Peyer's patch (tissue), 4 donors: ENCODE data around the gene NDFIP2. TPM values are rescaled to one million over a fixed set of nuclear protein-coding genes. Genes with fewer than 3 reads are reported as not detected.
"Not testable (repeated sequence)": the region's sequence is repeated elsewhere in the genome, so short reads cannot be mapped to it uniquely, and the experiment has no call there.

Experiments
- DNase-seq, 3 donors: peaks; one replicate each; pipeline ENCODE4 v3.0.0-alpha.2; 2017 to 2019
- H3K27ac ChIP-seq, 4 donors: fragments of 200-600 bp; sonication (generic); one replicate each; pipeline ENCODE4 v1.5.1; 2016 to 2019
- H3K27me3 ChIP-seq, 2 donors: fragments of 200-600 bp; sonication (generic); one replicate each; pipeline ENCODE4 v1.5.1; 2019
- H3K36me3 ChIP-seq, 3 donors: fragments of 200-600 bp; sonication (generic); one replicate each; pipeline ENCODE4 v1.5.1; 2016 to 2019
- H3K4me1 ChIP-seq, 4 donors: fragments of 200-600 bp; sonication (generic); one replicate each; pipeline ENCODE4 v1.5.1; 2016 to 2019
- H3K4me3 ChIP-seq, 4 donors: fragments of 200-600 bp; sonication (generic); 1 replicate in 3 of 4; 2 replicates in 1 of 4; pipeline ENCODE4 v1.5.1; 2016 to 2019; ENCODE audit warnings: mild to moderate bottlenecking in 1 of 4
- H3K9me3 ChIP-seq, 4 donors: fragments of 200-600 bp; sonication (generic); one replicate each; pipeline ENCODE4 v1.5.1; 2016 to 2019; ENCODE audit warnings: mild to moderate bottlenecking in 1 of 4
- CTCF ChIP-seq, 6 experiments: fragments of 450-650 bp in 4 of 6; fragments of 200-600 bp in 2 of 6; sonication (generic) in 1 of 6; IDR thresholded peaks; one replicate each; pipeline ENCODE4 v1.5.1; 2017 to 2019; ENCODE audit warnings: antibody characterized with exemption in 6 of 6, mild to moderate bottlenecking in 3 of 6, moderate library complexity in 1 of 6
- POLR2A ChIP-seq, 2 donors: fragments of 450-650 bp; IDR thresholded peaks; one replicate each; pipeline ENCODE4 v1.5.1; 2017; ENCODE audit warnings: antibody characterized with exemption in 2 of 2, mild to moderate bottlenecking in 2 of 2, moderate library complexity in 2 of 2
- total RNA-seq, 4 donors: library from RNA; depleted of rRNA; stranded (reverse); fragments of >200 nt; gene quantifications; one replicate each; pipeline ENCODE4 v1.1.0, GENCODE V29; 2016

NDFIP2 gene
- total RNA-seq, 4 donors from 2014 or later, result 28.1 to 102 (median 59.6) TPM

DNA sequence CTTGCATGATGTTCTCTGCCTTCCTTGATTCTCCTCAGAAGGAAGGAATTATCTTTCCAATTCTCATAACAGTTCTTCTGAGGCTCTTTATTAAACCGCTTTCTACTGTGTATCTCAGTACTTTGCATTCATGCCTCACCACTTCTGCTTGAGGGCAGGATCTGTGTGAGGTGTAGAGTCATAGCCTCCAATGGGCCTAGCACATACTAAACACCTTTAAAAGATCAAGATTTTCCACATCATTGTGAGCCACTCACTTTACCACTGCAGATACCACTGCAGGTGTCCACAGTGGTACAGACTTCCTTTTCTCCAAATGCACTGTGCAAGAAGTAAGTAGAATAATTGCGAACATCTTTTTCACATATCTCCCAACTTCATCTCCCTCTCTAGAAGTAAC lies 76.7 kb downstream of the NDFIP2 start:
- no peak for DNase-seq
- Histone ChIP-seq H3K36me3 (peaks cover 0 to 14% (median 0%) of the 10 kb centered on the region in 3 donors), H3K4me1 (no peaks in the 10 kb centered on the region), H3K27me3 (no peaks in the 10 kb centered on the region), H3K9me3 (no peaks in the 10 kb centered on the region), H3K27ac (no peak overlapping the region), H3K4me3 (no peak overlapping the region)
- no peak for TF ChIP-seq POLR2A (IDR thresholded peaks at IDR 0.05)
- TF ChIP-seq CTCF (IDR thresholded peaks at IDR 0.05), result no peak

DNA sequence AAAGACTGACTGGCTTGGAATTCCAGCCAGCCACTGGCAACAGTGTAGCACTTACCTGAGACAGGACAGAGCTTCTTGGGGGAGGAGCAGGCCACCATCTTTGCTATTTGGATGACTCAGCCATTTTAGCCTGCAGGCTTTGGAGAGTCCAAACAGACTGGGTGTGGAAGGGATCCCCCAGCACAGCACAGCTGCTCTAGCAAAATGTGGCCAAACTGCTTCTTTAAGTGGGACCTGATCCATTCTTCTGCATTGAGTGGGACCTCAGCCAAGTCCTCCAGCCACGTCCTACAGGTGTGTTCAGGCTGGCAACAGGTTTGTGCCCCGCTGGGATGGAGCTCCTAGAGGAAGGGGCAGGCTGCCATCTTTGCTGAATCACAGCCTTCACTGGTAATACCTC lies 80.0 kb downstream of the NDFIP2 start:
- H3K27ac ChIP-seq, result no peak overlapping the region
- H3K36me3 ChIP-seq, result peaks cover 0 to 14% (median 0%) of the 10 kb centered on the region in 3 donors
- no peak overlapping the region for H3K4me3 ChIP-seq
- H3K27me3 ChIP-seq, result no peaks in the 10 kb centered on the region
- no peaks in the 10 kb centered on the region for H3K4me1 ChIP-seq
- H3K9me3 ChIP-seq, result peaks cover 0 to 3% (median 0%) of the 10 kb centered on the region in 4 donors
- DNase-seq, result no peak
- TF ChIP-seq CTCF (IDR thresholded peaks at IDR 0.05), result no peak

DNA sequence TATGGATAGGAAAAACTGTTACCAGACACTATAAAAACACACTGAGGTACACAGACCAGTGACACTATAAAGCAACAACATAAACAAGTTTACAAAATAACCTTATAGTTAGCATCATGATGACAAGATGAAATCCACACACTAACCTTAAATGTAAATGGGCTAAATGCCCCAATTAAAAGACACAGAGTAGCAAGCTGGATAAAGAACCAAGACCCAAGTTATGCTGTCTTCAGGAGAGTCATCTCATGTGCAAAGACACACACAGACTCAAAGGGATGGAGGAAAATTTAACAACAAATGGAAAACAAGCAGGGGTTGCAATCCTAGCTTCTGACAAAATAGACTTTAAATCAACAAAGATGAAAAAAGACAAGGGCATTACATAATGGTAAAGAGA lies 81.6 kb downstream of the NDFIP2 start:
- DNase-seq, result no peak
- no peak for TF ChIP-seq CTCF (IDR thresholded peaks at IDR 0.05)
- no peak for TF ChIP-seq POLR2A (IDR thresholded peaks at IDR 0.05)
- peaks cover 0 to 12% (median 0%) of the 10 kb centered on the region in 3 donors for H3K36me3 ChIP-seq
- no peaks in the 10 kb centered on the region for H3K27me3 ChIP-seq
- H3K27ac ChIP-seq, result no peak overlapping the region
- H3K9me3 ChIP-seq, result peaks cover 0 to 3% (median 0%) of the 10 kb centered on the region in 4 donors
- H3K4me3 ChIP-seq, result no peak overlapping the region
- no peaks in the 10 kb centered on the region for H3K4me1 ChIP-seq

DNA sequence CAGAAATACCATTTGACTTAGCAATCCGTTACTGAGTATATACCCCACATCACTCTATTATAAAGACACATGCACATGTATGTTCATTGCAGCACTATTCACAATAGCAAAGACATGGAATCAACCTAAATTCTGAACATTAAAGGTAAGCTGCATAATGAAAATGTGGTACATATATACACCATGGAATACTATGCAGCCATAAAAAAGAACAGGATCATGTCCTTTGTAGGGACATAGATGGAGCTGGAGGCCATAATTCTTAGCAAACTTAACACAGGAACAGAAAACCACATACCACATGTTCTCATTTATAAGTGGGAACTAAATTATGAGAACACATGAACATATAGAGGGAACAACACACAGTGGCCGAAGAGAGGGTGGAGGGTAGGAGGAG lies 85.2 kb downstream of the NDFIP2 start:
- H3K27me3 ChIP-seq, result no peaks in the 10 kb centered on the region
- no peak overlapping the region for H3K4me3 ChIP-seq
- TF ChIP-seq POLR2A (IDR thresholded peaks at IDR 0.05), result no peak
- no peak for TF ChIP-seq CTCF (IDR thresholded peaks at IDR 0.05)
- H3K36me3 ChIP-seq, result no peaks in the 10 kb centered on the region
- no peak for DNase-seq
- H3K27ac ChIP-seq, result no peak overlapping the region
- H3K9me3 ChIP-seq, result peaks cover 0 to 3% (median 0%) of the 10 kb centered on the region in 4 donors
- no peaks in the 10 kb centered on the region for H3K4me1 ChIP-seq

GRCh38 chr13:79571147-79571546 lies 90.2 kb downstream of the NDFIP2 start:
- H3K4me3 ChIP-seq, result no peak overlapping the region
- no peak for DNase-seq
- no peaks in the 10 kb centered on the region for H3K27me3 ChIP-seq
- no peaks in the 10 kb centered on the region for H3K9me3 ChIP-seq
- H3K27ac ChIP-seq, result no peak overlapping the region
- H3K36me3 ChIP-seq, result no peaks in the 10 kb centered on the region
- no peaks in the 10 kb centered on the region for H3K4me1 ChIP-seq
- TF ChIP-seq CTCF (IDR thresholded peaks at IDR 0.05), result no peak
- TF ChIP-seq POLR2A (IDR thresholded peaks at IDR 0.05), result no peak

- H3K9me3 ChIP-seq, DNase-seq, H3K27me3 ChIP-seq, H3K4me3 ChIP-seq, H3K27ac ChIP-seq, H3K4me1 ChIP-seq, H3K36me3 ChIP-seq: not testable (repeated sequence)
Measured at GRCh38 chr13:79573892-79574291, 92.9 kb downstream of the NDFIP2 start.
